GM19438 (cell line): Measurements from ENCODE around the gene LDLRAD3.

Experiments used
- ATAC-seq: cut with Tn5 transposase; IDR thresholded peaks from one replicate; pipeline ENCODE4 v1.9.1; 2021; ENCODE audit warnings: low read depth; ENCODE audit not compliant: unreplicated experiment

LDLRAD3 gene

DNA sequence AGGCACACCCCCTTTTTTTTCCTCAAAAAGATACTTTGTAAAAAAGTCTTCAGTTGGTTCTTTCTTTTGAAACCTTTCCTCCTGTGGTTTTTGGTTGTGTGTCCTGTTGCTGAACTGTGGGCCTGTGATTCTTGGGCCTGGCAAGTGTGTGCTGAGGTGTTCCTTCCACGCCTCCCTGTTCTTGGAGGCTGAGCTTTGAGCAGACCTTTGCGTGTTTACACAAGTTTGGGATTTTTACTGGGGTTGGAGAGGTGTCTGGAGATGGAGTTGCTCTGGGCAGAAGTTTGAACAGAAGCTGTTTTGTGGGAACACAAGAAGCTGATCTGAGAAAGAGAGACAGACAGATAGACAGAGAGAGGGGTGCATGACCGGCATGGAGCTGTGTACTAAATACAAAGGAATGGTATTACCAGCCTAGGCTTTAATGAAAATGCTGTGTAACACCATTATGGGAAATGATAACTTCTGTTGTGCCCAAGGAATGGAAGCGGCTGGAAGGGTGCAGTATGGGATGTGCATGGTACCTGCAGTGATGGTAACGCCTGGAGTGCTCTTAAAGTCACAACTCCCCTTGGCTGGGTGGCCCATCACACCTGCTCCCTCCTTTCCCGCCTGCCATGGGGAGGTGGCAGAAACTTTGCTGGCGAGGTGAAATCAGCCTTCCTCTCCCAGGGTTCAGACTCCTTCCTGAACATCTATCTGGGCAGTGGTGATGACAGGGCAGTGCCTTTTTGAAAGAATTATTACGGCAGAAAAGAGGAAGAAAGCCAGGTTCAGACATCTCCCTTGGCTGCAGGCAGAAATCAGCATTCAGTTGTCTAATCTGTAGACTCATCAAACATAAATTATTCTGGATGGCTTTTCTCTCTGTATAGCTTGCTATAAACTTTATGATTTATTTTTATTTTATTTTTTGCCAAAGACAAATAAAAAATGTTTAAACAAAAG, 70.4 kb downstream of the LDLRAD3 start:
- no peak for ATAC-seq

GRCh38 chr11:36014898-36015665, 71.2 kb downstream of the LDLRAD3 start:
- no peak for ATAC-seq

DNA sequence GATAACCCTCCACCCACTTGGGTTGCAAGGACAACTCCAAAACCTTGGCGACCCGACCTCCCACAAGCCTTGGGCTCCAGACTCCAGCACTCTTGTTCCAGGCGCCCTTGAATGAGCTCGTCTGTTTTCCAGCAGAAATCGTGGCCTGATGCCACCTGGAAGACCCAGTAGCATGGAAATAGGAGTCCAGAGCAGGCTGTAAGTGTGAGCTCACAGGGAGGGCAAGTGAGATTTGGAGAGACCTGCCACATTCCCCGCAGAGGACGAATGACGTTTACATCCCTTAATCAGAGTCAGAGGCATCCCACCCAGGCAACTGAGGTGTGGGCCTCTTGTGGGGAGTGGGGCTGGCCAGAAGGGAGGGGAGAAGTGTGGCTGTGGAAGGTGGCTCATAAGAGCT, 71.9 kb downstream of the LDLRAD3 start:
- no peak for ATAC-seq

DNA sequence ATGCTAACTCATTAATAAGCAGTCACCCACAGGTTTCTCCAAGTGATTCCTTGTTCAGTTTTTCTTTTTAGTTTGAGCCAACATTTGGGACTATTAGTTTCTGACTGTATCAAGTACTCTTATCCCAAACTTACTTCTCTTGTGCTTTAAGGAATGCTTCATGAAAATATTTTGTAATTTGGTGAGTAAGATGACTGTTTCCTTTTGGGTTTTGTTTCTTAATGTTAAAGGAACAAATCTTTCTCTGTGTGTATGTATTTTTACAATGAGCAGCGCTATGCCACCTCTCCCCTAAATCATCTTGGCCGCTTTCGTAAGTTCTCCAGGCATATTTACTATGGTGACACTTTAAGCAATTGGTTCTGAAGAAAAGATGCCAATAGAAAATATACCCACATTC, 72.4 kb downstream of the LDLRAD3 start:
- no peak for ATAC-seq

DNA sequence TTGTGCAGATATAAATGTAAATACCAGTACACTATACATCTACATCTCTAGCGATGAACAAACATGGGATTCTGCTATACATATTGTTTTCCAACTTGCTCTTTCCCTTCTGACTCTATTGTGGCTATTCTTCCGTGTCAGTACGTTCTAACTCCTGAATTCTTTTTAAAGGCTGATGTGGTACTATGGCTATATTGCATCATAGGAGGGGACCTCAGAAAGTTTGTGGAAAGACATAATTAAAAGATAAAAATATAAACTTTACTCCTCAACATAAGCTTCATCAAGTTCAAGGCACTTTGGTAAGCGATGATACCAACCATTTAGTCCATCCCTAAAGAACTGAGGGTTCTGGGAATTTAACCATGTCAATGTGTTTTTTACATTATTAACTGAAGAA, 72.8 kb downstream of the LDLRAD3 start:
- ATAC-seq = no peak

- ATAC-seq = no peak
These were observed 75.2 kb downstream of the LDLRAD3 start for GRCh38 chr11:36019005-36019596.

DNA sequence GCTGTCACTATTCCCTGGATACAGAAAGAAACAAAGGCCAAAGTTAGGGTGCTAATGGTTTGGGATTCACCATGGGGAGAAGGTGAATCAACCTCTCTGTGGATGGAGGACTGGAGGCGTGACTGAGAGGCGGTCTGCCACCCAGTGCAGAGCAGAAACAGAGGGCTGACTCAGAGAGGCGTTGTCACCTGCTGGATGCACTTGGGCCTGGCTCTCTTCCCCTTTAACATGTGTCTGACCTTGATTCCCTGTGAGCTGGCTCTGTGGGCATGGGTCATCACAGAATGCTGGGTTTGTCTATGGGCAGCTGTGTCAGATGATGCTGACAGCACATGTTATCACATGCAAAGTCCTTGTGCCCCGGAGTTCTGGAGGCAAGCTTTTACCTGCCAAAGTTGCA, 75.9 kb downstream of the LDLRAD3 start:
- ATAC-seq = no peak

- ATAC-seq = no peak
These were observed 79.0 kb downstream of the LDLRAD3 start for GRCh38 chr11:36022882-36023281.

DNA sequence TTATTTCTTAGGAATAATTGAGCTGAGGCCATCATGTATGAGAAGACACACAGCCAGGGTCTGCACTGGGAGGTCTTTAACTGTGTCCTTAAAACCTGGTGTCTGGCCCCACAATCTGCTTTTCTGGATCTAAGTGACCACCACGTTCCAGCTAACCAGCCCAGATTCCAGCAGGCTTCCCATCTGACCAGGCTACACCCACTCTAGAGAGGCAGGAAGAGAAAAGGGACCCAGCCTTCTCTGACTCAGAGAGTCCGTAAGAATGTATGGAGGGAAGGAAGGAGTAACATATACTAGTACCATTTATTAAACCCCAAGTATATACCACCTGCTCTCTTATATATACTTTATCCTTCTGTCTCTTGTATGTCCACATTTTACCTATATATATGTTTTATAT, 80.1 kb downstream of the LDLRAD3 start:
- ATAC-seq = no peak

DNA sequence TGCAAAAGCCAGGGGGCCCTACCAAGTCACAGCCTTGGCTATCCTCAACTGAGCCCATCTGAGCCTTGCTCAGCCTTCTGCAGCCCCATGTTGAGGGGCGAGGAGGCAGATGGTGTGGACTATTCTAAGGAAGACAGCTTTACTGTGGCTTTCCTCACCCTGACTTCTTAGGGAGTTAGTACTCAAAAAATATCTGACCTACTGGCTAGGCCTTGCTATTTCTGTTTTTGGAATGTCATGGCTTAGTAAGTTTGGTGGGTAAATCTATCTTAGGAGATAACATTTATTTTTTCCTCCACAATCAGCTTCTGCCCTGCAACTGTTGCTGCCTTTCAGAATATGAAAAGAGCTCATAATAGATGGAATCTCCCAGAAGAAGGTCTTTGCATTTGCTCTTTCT, 80.9 kb downstream of the LDLRAD3 start:
- ATAC-seq = no peak

- ATAC-seq = no peak
These were observed 82.6 kb downstream of the LDLRAD3 start for GRCh38 chr11:36026315-36026968.

- no peak for ATAC-seq
These were observed 83.9 kb downstream of the LDLRAD3 start for GRCh38 chr11:36027731-36028130.

- no peak for ATAC-seq
These were observed 85.8 kb downstream of the LDLRAD3 start for GRCh38 chr11:36029616-36030015.

GRCh38 chr11:36030731-36031281, 86.9 kb downstream of the LDLRAD3 start:
- no peak for ATAC-seq

- no peak for ATAC-seq
These were observed 89.4 kb downstream of the LDLRAD3 start for GRCh38 chr11:36033082-36033751.

DNA sequence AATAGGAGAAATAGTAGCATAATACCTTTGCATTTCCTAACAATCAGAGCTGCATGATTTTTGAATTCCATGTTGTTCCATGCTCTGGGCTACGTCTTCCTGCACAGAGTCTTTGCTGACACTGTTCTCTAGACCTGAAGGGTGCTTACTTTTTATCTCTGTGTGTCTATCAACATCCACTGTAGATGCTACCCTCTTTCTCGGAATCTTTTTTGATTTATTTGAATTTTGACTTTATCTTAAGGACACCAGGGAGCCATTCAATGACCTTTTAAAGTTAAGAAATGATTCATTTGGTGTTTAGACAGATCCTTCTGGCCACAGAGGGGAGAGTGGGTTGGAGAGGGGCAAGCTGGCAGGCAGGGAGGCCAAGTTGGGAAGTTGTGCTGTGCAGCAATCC, 90.1 kb downstream of the LDLRAD3 start:
- ATAC-seq = no peak

GRCh38 chr11:36034551-36035331, 90.9 kb downstream of the LDLRAD3 start:
- ATAC-seq = no peak

- ATAC-seq = no peak
These were observed 91.6 kb downstream of the LDLRAD3 start for GRCh38 chr11:36035454-36035853.

GRCh38 chr11:36035999-36036398, 92.1 kb downstream of the LDLRAD3 start:
- no peak for ATAC-seq
